GM18951 (cell line): ENCODE measurements around the gene INS.

Experiments
- POLR2A ChIP-seq: IDR thresholded peaks from 4 replicates; pipeline ENCODE4 v1.6.1; 2011; ENCODE audit warnings: mild to moderate bottlenecking; ENCODE audit not compliant: insufficient read length, insufficient read depth; ENCODE audit errors: extremely low read depth
- in situ Hi-C: fragments of 300-500 bp; cut with MboI; formaldehyde crosslinking; loops from one replicate; pipeline ENCODE4 v1.12.0; 2022; ENCODE audit warnings: low sequenced_read_pairs, mixed read lengths, inconsistent platforms; ENCODE audit not compliant: unreplicated experiment

The INS gene

GRCh38 chr11:2194877-2195755 is 34.1 kb upstream of the INS start:
- in situ Hi-C loops: loop anchor here (10.0 kb wide), 1 partner anchor 230 kb away; no protein-coding TSS in a partner anchor
- TF ChIP-seq POLR2A: no peak

GRCh38 chr11:2193888-2194595 is 33.0 kb upstream of the INS start:
- in situ Hi-C loops: loop anchor here (10.0 kb wide), 1 partner anchor 231 kb away; no protein-coding TSS in a partner anchor

- in situ Hi-C loops: loop anchor here (10.0 kb wide), 1 partner anchor 232 kb away; no protein-coding TSS in a partner anchor
- TF ChIP-seq POLR2A: no peak
Measured at GRCh38 chr11:2193099-2193887, 32.3 kb upstream of the INS start.

DNA sequence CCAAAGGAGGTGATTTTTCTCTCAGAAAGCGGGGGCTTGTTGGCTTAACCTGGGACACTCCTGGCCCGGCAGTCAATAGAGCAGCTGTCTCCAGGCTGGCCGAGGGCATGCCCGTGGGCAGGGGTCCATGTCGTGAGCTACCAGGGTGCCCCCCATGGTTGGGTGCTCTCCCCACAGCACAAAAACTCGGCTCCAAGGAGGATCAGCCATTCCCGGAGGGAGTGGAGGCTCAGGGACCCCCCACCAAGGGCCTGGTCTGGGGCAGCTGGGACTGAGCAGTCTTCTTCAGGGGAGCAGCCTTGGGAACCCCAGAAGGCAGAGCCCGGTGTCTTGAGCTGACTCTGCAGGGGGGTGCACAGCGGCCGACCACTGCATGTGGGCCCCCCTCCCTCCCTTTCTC is 31.4 kb upstream of the INS start:
- no peak for TF ChIP-seq POLR2A
- in situ Hi-C loops: loop anchor here (10.0 kb wide), 1 partner anchor 232 kb away; no protein-coding TSS in a partner anchor

DNA sequence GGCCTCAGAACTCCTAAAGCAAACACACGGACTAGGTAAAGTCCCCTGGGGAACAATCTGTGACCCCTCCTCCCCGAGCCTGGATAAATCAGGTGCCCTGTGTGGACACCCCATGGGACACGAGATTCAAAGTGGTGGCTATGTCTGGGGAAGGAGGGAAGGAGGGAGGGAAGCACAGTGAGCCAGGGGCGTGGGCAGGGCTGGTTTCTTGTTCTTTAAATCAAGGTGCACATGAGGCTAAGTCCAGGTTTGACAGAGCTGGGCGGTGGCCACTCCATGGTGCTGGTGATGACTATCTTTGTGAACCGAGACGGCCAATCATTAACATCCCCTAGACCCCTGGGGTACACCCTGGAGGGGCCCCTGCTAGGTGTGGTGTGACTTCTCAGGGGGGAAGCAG is 30.9 kb upstream of the INS start:
- in situ Hi-C loops: loop anchor here (10.0 kb wide), 1 partner anchor 233 kb away; no protein-coding TSS in a partner anchor
- no peak for TF ChIP-seq POLR2A

DNA sequence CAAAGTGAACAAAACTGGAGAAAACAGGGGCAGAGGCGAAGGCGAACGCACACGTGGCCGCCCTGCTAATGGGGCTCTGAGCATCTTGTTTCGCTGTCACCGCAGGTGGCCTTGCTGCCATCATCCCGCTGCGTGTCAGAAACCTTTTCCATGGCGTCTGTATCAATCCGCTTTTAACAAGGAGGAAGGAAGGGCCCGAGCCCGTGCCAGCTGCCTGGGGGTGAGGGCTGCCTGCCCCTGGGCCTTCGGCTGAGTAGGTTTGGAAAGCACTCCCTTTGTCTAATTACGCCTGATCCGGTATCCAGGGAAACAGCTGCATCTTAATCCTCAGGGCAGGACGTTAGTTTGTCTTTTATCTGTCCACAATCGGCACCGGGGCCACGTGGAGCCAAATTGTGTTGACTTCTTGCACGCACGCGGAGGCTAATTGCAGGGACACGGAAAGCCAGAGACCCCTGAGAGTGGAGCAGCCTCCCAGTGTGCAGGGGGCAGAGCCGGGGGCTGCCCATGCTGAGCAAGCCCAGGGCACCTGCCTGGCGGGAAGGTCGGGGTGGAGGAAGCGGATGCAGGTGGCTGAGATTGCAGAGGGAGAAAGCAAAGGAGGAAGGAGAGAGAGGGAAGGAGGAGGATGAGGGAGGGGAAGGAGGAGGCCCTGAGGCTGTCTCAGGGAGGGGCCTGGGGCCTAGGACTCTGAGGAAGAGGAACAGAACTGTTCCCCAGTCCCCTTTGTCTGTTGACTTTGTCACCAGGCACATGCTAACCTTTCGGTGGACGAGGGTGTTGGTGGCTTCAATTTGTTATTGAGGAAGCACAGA is 29.9 kb upstream of the INS start:
- no peak for TF ChIP-seq POLR2A
- in situ Hi-C loops: loop anchor here (10.0 kb wide), 1 partner anchor 234 kb away; no protein-coding TSS in a partner anchor

DNA sequence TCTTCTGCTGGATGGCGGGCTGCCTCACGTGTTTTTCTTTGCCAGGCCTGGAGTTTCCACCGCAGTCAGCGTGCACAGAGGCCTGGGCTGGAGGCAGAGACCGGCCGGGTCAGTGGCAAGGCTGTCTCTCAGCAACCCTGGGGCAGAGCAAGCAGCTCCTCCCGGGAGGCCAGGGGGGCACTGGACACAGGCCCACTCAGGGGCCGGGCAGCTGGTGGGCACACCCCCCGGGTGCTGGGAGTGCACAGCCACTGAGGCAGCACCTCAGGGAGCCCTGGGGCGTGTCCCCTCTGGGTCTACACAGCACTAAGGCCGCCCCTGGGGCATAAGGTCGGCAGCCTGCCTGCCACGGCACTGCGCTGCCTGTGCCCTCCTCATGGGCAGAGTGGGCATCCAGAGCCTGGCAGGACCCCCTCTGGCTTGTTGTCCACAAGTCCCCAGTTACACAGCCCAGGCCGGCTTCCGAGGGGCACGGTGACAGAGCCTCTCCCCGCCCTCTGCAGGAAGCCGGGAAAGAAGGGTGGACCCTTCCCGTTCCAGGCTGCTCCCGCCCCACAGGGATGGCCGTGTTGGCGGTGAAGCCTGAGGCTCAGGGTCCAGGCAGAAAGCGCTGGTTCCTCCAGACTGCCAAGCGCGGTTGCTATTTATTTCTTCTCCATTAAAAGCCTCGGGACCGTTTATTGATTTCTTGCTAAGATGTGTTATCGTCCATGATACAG is 29.1 kb upstream of the INS start:
- in situ Hi-C loops: loop anchor here (10.0 kb wide), 1 partner anchor 235 kb away; no protein-coding TSS in a partner anchor
- TF ChIP-seq POLR2A: no peak

DNA sequence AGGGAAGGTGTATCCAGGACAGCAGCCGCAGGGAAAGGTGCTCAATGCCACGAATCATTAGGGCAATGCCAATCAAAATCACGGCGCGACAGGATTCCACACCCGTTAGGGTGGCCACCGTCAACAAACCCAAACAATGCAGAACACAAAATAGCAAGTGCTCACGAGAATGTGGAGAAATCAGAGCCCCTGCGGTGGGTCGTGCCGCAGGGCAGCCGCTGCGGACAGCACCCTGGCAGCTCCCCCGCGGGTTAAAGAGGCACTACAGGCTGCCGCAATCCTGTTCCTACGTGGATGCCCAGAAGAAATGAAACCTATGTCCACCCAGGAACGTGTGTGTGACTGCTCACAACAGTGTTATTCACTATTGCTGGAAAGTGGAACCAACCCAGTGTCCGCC is 27.7 kb upstream of the INS start:
- no peak for TF ChIP-seq POLR2A
- in situ Hi-C loops: no loop called here

DNA sequence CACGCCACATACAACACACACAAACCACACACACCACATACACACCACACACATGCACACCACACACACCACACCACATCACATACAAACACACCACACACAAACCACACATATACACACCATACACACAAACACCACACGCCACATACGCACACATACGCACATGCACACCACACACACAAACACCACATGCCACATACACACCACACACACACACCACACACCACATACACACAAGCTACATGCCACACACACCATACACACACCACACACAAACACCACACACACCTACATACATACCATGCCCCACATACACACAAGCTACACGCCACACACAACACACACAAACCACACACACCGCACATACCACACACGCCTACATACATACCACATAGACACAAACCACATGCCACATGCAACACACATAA is 26.3 kb upstream of the INS start:
- TF ChIP-seq POLR2A: no peak
- in situ Hi-C loops: no loop called here

- in situ Hi-C loops: no loop called here
- TF ChIP-seq POLR2A: no peak
Measured at GRCh38 chr11:2186669-2187279, 25.8 kb upstream of the INS start.

- in situ Hi-C loops: no loop called here
- TF ChIP-seq POLR2A: no peak
Measured at GRCh38 chr11:2185324-2186085, 24.5 kb upstream of the INS start.
